HepG2 (cell line): ENCODE measurements around the gene MTFR1L. TPM values are rescaled to one million over a fixed set of nuclear protein-coding genes. Genes with fewer than 3 reads are reported as not detected.

ENCODE experiments used
- CREM ChIP-seq, 2 experiments: sonication (generic) in 1 of 2; formaldehyde crosslinking in 1 of 2; IDR thresholded peaks; 2 replicates each; pipeline versions ENCODE4 v1.4.0 to v1.6.1; 2016 to 2020; ENCODE audit warnings: antibody characterized with exemption in 1 of 2, mild to moderate bottlenecking in 1 of 2, missing genetic modification reagents in 1 of 2
- EHMT2 ChIP-seq: fragments of 200-600 bp; sonication (generic); IDR thresholded peaks from 2 replicates; pipeline ENCODE4 v1.7.0; 2017; ENCODE audit warnings: antibody characterized with exemption, low read depth, low read length, borderline replicate concordance
- GLI4 ChIP-seq: sonication (generic); formaldehyde crosslinking; IDR thresholded peaks from 2 replicates; pipeline ENCODE4 v1.5.1; 2020; ENCODE audit warnings: missing genetic modification reagents, mild to moderate bottlenecking, moderate library complexity, borderline replicate concordance
- KDM5B ChIP-seq: sonication (generic); formaldehyde crosslinking; IDR thresholded peaks from 2 replicates; pipeline ENCODE4 v1.4.0; 2020; ENCODE audit warnings: missing genetic modification reagents, mild to moderate bottlenecking, borderline replicate concordance
- MAZ ChIP-seq, 2 experiments: sonication (generic) in 1 of 2; formaldehyde crosslinking in 1 of 2; IDR thresholded peaks; 2 replicates each; pipeline versions ENCODE4 v1.5.0 to v1.6.1; 2012 to 2020; ENCODE audit warnings: low read depth in 2 of 2, mild to moderate bottlenecking in 2 of 2, borderline replicate concordance in 1 of 2, improper control_type of control experiment in 1 of 2, low read length in 1 of 2, missing genetic modification reagents in 1 of 2, moderate library complexity in 1 of 2
- NFIC ChIP-seq: IDR thresholded peaks from 2 replicates; pipeline ENCODE4 v1.6.1; 2012; ENCODE audit warnings: mild to moderate bottlenecking, low read length, inconsistent platforms
- PBX3 ChIP-seq: sonication (generic); formaldehyde crosslinking; IDR thresholded peaks from 2 replicates; pipeline ENCODE4 v1.8.1; 2023; ENCODE audit warnings: missing genetic modification reagents, inconsistent platforms, borderline replicate concordance
- PCBP2 ChIP-seq: fragments of 200-400 bp; formaldehyde crosslinking; optimal IDR thresholded peaks from 2 replicates; pipeline ENCODE3; 2018; ENCODE audit warnings: low read length, low read depth; ENCODE audit not compliant: poor library complexity, severe bottlenecking
- SMAD9 ChIP-seq: sonication (generic); formaldehyde crosslinking; IDR thresholded peaks from 2 replicates; pipeline ENCODE4 v1.5.1; 2020; ENCODE audit warnings: mild to moderate bottlenecking, missing genetic modification reagents
- SOX5 ChIP-seq: IDR thresholded peaks from 2 replicates; pipeline ENCODE4 v1.6.1; 2016; ENCODE audit warnings: borderline replicate concordance
- ZNF460 ChIP-seq: sonication (generic); formaldehyde crosslinking; IDR thresholded peaks from 2 replicates; pipeline ENCODE4 v1.5.1; 2020; ENCODE audit warnings: missing genetic modification reagents, mild to moderate bottlenecking, borderline replicate concordance
- ZNF619 ChIP-seq: sonication (generic); formaldehyde crosslinking; IDR thresholded peaks from 2 replicates; pipeline ENCODE4 v1.4.0; 2020; ENCODE audit warnings: mild to moderate bottlenecking, missing genetic modification reagents
- ZNF7 ChIP-seq: IDR thresholded peaks from 2 replicates; pipeline ENCODE4 v1.6.1; 2016; ENCODE audit warnings: missing biosample characterization, missing genetic modification reagents
- ZNF790 ChIP-seq: sonication (generic); formaldehyde crosslinking; IDR thresholded peaks from 2 replicates; pipeline ENCODE4 v1.8.0; 2022; ENCODE audit warnings: missing genetic modification reagents, mild to moderate bottlenecking, borderline replicate concordance
- ZNF841 ChIP-seq: sonication (generic); formaldehyde crosslinking; IDR thresholded peaks from 2 replicates; pipeline ENCODE4 v1.8.1; 2023; ENCODE audit warnings: missing genetic modification reagents, borderline replicate concordance
- ZSCAN22 ChIP-seq: sonication (generic); formaldehyde crosslinking; IDR thresholded peaks from 2 replicates; pipeline ENCODE4 v1.4.0; 2020; ENCODE audit warnings: mild to moderate bottlenecking, missing genetic modification reagents
- polyA plus RNA-seq, 8 experiments: library from polyadenylated mRNA; depleted of rRNA in 3 of 8; stranded (reverse) in 7 of 8; unstranded in 1 of 8; fragments of >200 nt; fragmentation: Illumina TruSeq in 4 of 8; extraction: Trizol in 4 of 8; gene quantifications; 2 replicates each; pipeline versions ENCODE4 v1.2.1 to v1.2.3, GENCODE V29; 2011 to 2016; ENCODE audit warnings: low read depth in 4 of 8, missing spikeins in 1 of 8, mixed read lengths in 1 of 8; ENCODE audit not compliant: insufficient read depth in 1 of 8
- total RNA-seq, 5 experiments: library from RNA; depleted of rRNA; stranded (reverse); fragments of >200 nt; fragmentation: Illumina TruSeq; extraction: Trizol; gene quantifications; 2 replicates each; pipeline ENCODE4 v1.2.3, GENCODE V29; 2016; ENCODE audit warnings: low read depth in 1 of 5
- TF ChIP-seq, protein P1 (sequence below): sonication (generic); formaldehyde crosslinking; IDR thresholded peaks from 2 replicates; pipeline ENCODE4 v1.4.0; 2020; ENCODE audit warnings: missing genetic modification reagents, mild to moderate bottlenecking, borderline replicate concordance
- TF ChIP-seq, protein P2 (sequence below): sonication (generic); formaldehyde crosslinking; IDR thresholded peaks from 2 replicates; pipeline ENCODE4 v1.4.0; 2020; ENCODE audit warnings: missing genetic modification reagents
- TF ChIP-seq, protein P3 (sequence below): sonication (generic); formaldehyde crosslinking; IDR thresholded peaks from 2 replicates; pipeline ENCODE4 v1.5.1; 2020; ENCODE audit warnings: mild to moderate bottlenecking, missing genetic modification reagents, borderline replicate concordance

Gene MTFR1L
- total and polyA plus RNA-seq, 2 of the 13 experiments (the other 11 are each of a cell fraction or from before 2014, with no cell fraction given), result 38.0 to 55.7 TPM

DNA sequence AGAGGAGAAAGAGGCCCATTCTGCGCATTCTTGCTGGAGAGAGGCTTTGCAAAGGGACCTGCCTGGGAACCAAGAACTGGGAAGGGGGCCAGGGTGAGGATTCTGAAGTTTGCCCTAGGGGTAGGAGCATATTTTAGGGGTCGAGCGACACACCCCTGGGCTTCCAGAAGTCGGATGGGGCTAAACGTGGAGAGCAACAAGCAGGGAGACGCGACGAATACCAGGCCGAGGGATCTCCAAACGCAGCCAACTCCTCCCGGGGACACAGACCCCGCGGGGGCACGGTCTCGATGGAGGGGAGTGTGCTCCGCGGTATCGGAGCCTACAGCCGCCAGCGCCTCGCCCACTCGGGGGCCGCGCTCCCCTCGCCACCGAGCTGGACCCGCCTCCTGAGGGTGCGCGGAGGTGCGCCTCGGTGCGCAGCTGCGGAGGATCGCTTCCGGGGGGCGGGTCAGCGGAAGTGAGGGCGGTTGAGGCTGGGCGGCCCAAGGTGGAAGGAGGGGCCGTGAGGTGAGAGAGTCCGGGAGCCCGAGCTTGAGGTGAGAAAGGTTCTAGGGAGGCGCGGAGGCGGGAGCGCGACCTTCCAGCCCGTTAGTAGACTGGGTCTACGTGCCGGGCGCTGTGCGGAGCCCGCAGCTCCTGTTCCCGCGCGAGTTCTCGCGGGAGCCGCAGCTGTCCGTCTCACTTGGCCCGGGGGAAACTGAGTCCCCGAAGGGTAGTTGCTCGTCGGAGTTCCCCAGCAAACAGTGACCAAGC lies at the start of gene MTFR1L (continued):
- TF ChIP-seq ZNF619 (no peak), PCBP2 (no peak), SOX5 (CRISPR knock-in tag) (peak; percentile 39; the same call in 1 of the 2 replicates), ZNF7 (CRISPR knock-in tag) (no peak), PBX3 (no peak), ZNF460 (CRISPR knock-in tag) (no peak), KDM5B (CRISPR knock-in tag) (peak; percentile 90), SMAD9 (CRISPR knock-in tag) (no peak), ZNF841 (CRISPR knock-in tag) (no peak), CREM (IDR thresholded peaks at IDR 0.05) (peak; percentile 28; the same call in 1 of the 2 replicates), CREM (CRISPR knock-in tag; IDR thresholded peaks at IDR 0.05) (no peak), ZSCAN22 (no peak), MAZ (IDR thresholded peaks at IDR 0.05; ENCODE audit: borderline replicate concordance, low read depth, low read length) (peak; percentile 64; the same call in 1 of the 2 replicates), MAZ (CRISPR knock-in tag; IDR thresholded peaks at IDR 0.05; ENCODE audit: low read depth) (peak; percentile 88), EHMT2 (no peak), NFIC (no peak), GLI4 (no peak), ZNF790 (peak; percentile 93)
- TF ChIP-seq, protein P1, sequence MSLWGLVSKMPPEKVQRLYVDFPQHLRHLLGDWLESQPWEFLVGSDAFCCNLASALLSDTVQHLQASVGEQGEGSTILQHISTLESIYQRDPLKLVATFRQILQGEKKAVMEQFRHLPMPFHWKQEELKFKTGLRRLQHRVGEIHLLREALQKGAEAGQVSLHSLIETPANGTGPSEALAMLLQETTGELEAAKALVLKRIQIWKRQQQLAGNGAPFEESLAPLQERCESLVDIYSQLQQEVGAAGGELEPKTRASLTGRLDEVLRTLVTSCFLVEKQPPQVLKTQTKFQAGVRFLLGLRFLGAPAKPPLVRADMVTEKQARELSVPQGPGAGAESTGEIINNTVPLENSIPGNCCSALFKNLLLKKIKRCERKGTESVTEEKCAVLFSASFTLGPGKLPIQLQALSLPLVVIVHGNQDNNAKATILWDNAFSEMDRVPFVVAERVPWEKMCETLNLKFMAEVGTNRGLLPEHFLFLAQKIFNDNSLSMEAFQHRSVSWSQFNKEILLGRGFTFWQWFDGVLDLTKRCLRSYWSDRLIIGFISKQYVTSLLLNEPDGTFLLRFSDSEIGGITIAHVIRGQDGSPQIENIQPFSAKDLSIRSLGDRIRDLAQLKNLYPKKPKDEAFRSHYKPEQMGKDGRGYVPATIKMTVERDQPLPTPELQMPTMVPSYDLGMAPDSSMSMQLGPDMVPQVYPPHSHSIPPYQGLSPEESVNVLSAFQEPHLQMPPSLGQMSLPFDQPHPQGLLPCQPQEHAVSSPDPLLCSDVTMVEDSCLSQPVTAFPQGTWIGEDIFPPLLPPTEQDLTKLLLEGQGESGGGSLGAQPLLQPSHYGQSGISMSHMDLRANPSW (CRISPR knock-in tag), result 0 out of 2 replicates have a peak, but pooled peaks have one; percentile 52
- TF ChIP-seq, protein P2, sequence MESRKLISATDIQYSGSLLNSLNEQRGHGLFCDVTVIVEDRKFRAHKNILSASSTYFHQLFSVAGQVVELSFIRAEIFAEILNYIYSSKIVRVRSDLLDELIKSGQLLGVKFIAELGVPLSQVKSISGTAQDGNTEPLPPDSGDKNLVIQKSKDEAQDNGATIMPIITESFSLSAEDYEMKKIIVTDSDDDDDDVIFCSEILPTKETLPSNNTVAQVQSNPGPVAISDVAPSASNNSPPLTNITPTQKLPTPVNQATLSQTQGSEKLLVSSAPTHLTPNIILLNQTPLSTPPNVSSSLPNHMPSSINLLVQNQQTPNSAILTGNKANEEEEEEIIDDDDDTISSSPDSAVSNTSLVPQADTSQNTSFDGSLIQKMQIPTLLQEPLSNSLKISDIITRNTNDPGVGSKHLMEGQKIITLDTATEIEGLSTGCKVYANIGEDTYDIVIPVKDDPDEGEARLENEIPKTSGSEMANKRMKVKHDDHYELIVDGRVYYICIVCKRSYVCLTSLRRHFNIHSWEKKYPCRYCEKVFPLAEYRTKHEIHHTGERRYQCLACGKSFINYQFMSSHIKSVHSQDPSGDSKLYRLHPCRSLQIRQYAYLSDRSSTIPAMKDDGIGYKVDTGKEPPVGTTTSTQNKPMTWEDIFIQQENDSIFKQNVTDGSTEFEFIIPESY (CRISPR knock-in tag), result no peak
- TF ChIP-seq, protein P3, sequence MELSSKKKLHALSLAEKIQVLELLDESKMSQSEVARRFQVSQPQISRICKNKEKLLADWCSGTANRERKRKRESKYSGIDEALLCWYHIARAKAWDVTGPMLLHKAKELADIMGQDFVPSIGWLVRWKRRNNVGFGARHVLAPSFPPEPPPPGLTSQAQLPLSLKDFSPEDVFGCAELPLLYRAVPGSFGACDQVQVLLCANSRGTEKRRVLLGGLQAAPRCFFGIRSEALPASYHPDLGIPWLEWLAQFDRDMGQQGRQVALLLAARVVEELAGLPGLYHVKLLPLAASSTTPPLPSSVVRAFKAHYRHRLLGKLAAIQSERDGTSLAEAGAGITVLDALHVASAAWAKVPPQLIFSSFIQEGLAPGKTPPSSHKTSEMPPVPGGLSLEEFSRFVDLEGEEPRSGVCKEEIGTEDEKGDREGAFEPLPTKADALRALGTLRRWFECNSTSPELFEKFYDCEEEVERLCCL (CRISPR knock-in tag), result 0 out of 2 replicates have a peak, but pooled peaks have one; percentile 22
